Karpas-422 (cell line): ENCODE results near the gene EPHA6. TPM values are rescaled to one million over a fixed set of nuclear protein-coding genes. Genes with fewer than 3 reads are reported as not detected.
A peak's percentile ranks its signal among the peaks of the same experiment; 100 is the strongest.

Source experiments
- DNase-seq: peaks from one replicate; pipeline ENCODE4 v3.0.0-alpha.2; 2015
- H2AFZ ChIP-seq: fragments of 200-600 bp; sonication (generic); 2 replicates; pipeline ENCODE4 v1.6.1; 2014; ENCODE audit warnings: antibody characterized with exemption, low read length, mixed read lengths
- H3K27ac ChIP-seq: fragments of 200-600 bp; sonication (generic); 2 replicates; pipeline ENCODE4 v1.5.1; 2014; ENCODE audit warnings: mild to moderate bottlenecking, low read length, moderate library complexity
- H3K27me3 ChIP-seq: fragments of 200-600 bp; sonication (generic); 2 replicates; pipeline ENCODE4 v1.6.1; 2014; ENCODE audit warnings: low read length, mixed read lengths
- H3K36me3 ChIP-seq: fragments of 200-600 bp; sonication (generic); 2 replicates; pipeline ENCODE4 v1.6.1; 2014; ENCODE audit warnings: low read length, mixed read lengths; ENCODE audit not compliant: insufficient read depth
- H3K4me1 ChIP-seq: fragments of 200-600 bp; sonication (generic); 2 replicates; pipeline ENCODE4 v1.6.1; 2014; ENCODE audit warnings: mild to moderate bottlenecking, low read length, mixed read lengths
- H3K4me2 ChIP-seq: fragments of 200-600 bp; sonication (generic); 2 replicates; pipeline ENCODE4 v1.6.1; 2014; ENCODE audit warnings: low read length, low read depth, mild to moderate bottlenecking; ENCODE audit not compliant: poor library complexity, severe bottlenecking
- H3K4me3 ChIP-seq: fragments of 200-600 bp; sonication (generic); 2 replicates; pipeline ENCODE4 v1.5.1; 2014; ENCODE audit warnings: mild to moderate bottlenecking, antibody characterized with exemption, low read length, mixed read lengths
- H3K79me2 ChIP-seq: fragments of 200-600 bp; sonication (generic); 2 replicates; pipeline ENCODE4 v1.6.1; 2014; ENCODE audit warnings: mild to moderate bottlenecking, low read length, mixed read lengths
- H3K9ac ChIP-seq: fragments of 200-600 bp; sonication (generic); 2 replicates; pipeline ENCODE4 v1.6.0; 2014; ENCODE audit warnings: low read length
- H3K9me2 ChIP-seq: fragments of 200-600 bp; sonication (generic), shearing (Covaris generic); replicated peaks from 2 replicates; pipeline ENCODE4 v1.6.0; 2014; ENCODE audit warnings: mild to moderate bottlenecking, low read length, moderate library complexity; ENCODE audit not compliant: insufficient read depth
- H3K9me3 ChIP-seq: fragments of 300-700, 200-600 bp; sonication (generic); 2 replicates; pipeline ENCODE4 v1.6.1; 2014; ENCODE audit warnings: low read length, mixed read lengths
- H4K20me1 ChIP-seq: fragments of 200-600 bp; sonication (generic); 2 replicates; pipeline ENCODE4 v1.6.1; 2014; ENCODE audit warnings: mild to moderate bottlenecking, antibody characterized with exemption, low read length, low read depth; ENCODE audit not compliant: insufficient read depth
- total RNA-seq: library from RNA; depleted of rRNA; stranded (reverse); fragments of >200 nt; shearing (Covaris generic); gene quantifications from 2 replicates; pipeline ENCODE4 v1.2.3, GENCODE V29; 2014; ENCODE audit warnings: low replicate concordance

Gene EPHA6
- total RNA-seq, 1 experiment from 2014 or later = not detected

DNA sequence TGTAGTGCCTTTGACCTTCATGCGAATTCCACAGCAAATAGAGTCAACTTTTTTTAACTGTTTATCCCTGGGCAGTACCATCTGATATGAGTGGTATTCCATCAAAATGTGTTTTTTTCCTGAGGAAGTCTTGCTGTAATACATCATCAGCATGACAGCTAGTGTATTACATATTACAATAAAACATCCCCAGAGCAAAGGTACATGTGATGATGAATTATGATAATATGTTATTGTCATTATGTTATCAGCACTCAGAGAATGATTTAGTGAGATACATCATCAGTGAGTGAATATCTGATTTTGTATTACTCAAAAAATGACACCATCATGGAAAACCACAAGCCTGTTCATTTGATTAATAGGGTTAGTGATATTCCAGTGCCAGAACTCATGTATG lies 880.5 kb downstream of the EPHA6 start:
- Histone ChIP-seq H3K9ac (no peak overlapping the region), H3K27ac (no peak overlapping the region), H3K36me3 (no peaks in the 10 kb centered on the region), H3K4me3 (no peak overlapping the region), H4K20me1 (no peaks in the 10 kb centered on the region), H3K79me2 (no peaks in the 10 kb centered on the region), H3K9me2 (no peaks in the 10 kb centered on the region), H3K9me3 (no peaks in the 10 kb centered on the region), H3K27me3 (no peaks in the 10 kb centered on the region), H3K4me1 (no peaks in the 10 kb centered on the region), H3K4me2 (no peak overlapping the region), H2AFZ (no peak overlapping the region)
- no peak for DNase-seq

DNA sequence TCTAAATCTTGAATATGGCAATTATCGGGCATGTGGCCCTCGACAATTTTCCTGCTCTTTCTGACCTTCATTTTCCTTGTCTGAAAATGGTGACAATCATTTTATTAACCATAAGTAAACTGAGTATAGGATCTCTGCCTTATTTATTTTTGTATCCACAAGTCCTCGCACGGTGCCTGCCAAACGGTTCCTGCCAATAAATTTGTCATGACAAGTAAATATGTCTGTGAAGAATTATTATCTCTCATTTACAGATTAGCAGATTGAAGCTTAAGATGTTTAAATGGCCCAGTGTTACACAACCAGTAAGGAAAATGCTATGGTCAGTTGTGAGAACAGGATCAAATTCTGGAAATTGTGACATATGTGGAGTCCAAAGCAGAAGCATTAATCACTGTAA lies 884.3 kb downstream of the EPHA6 start:
- Histone ChIP-seq H3K9me2 (no peaks in the 10 kb centered on the region), H3K9me3 (no peaks in the 10 kb centered on the region), H3K4me3 (no peak overlapping the region), H3K27ac (no peak overlapping the region), H3K4me1 (no peaks in the 10 kb centered on the region), H3K27me3 (no peaks in the 10 kb centered on the region), H3K4me2 (no peak overlapping the region), H3K9ac (no peak overlapping the region), H3K36me3 (no peaks in the 10 kb centered on the region), H4K20me1 (no peaks in the 10 kb centered on the region), H3K79me2 (no peaks in the 10 kb centered on the region), H2AFZ (no peak overlapping the region)
- no peak for DNase-seq

DNA sequence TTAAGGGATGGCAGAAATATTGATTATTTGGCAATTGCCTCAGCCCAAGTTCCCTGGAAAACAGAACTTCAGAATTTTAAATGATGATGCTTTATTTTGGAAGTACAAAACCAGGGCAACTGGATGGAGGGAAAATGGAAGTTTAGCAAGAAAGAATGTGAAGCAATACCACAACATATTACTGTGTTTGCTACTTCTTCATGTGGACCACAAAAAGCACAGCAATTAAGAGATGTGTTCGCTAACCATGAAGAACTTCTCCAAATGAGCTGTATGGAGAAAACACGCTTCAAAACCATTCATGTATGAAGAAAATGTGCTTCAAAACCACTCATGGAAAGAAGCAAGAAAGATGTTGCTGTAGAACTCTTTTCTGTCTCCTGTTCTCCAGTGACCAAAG lies 885.5 kb downstream of the EPHA6 start:
- no peak overlapping the region for H3K4me3 ChIP-seq
- no peaks in the 10 kb centered on the region for H3K4me1 ChIP-seq
- no peaks in the 10 kb centered on the region for H4K20me1 ChIP-seq
- H3K4me2 ChIP-seq = no peak overlapping the region
- H3K9me2 ChIP-seq = no peaks in the 10 kb centered on the region
- no peak overlapping the region for H2AFZ ChIP-seq
- no peak overlapping the region for H3K9ac ChIP-seq
- H3K36me3 ChIP-seq = no peaks in the 10 kb centered on the region
- H3K27ac ChIP-seq = no peak overlapping the region
- H3K9me3 ChIP-seq = no peaks in the 10 kb centered on the region
- H3K79me2 ChIP-seq = no peaks in the 10 kb centered on the region
- DNase-seq = no peak
- no peaks in the 10 kb centered on the region for H3K27me3 ChIP-seq

DNA sequence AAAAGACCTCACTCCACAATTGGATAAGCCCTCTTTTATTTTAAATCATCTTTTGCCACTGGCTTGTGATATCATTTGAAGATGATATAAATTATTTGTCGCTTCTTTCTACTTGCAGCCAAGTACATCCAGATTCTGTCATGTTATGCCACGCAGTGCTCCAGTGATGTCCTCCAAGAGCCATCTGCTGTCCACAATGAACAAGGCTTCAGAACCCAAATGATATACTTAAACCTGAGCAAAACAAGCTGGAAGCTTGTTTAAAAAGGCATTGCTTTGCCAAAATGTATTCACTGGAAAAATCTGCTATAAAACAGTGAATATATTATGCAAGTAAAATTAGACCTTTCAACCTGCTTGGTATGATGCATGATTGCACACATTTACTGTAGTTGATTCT lies 891.4 kb downstream of the EPHA6 start:
- Histone ChIP-seq H3K9me3 (no peaks in the 10 kb centered on the region), H3K4me1 (no peaks in the 10 kb centered on the region), H3K27me3 (no peaks in the 10 kb centered on the region), H3K9ac (no peak overlapping the region), H2AFZ (no peak overlapping the region), H3K36me3 (no peaks in the 10 kb centered on the region), H3K79me2 (no peaks in the 10 kb centered on the region), H3K9me2 (no peaks in the 10 kb centered on the region), H3K4me3 (no peak overlapping the region), H3K4me2 (no peak overlapping the region), H4K20me1 (no peaks in the 10 kb centered on the region), H3K27ac (no peak overlapping the region)
- DNase-seq = no peak

DNA sequence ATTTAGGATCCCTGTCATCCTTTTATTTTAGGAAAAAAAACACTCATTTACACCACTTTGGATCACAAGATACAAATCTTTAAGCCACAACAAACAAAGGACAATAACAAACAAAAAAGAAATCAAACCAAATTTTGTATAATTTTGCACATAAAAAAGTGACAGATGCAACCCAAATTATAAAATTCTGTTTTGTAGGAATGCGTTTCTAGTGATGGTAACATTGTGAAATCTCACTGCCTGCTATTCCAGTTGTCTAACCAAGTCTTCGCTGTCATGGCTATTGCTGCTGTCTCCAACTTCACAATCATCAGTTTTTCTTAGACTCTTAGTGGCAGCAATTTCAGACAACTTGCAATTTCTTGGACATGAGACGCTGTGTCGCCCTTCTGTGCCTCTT lies 891.8 kb downstream of the EPHA6 start:
- Histone ChIP-seq H3K36me3 (no peaks in the 10 kb centered on the region), H3K9me3 (no peaks in the 10 kb centered on the region), H3K9ac (no peak overlapping the region), H4K20me1 (no peaks in the 10 kb centered on the region), H3K4me2 (no peak overlapping the region), H3K4me1 (no peaks in the 10 kb centered on the region), H3K4me3 (no peak overlapping the region), H3K79me2 (no peaks in the 10 kb centered on the region), H3K27ac (no peak overlapping the region), H2AFZ (no peak overlapping the region), H3K27me3 (no peaks in the 10 kb centered on the region), H3K9me2 (no peaks in the 10 kb centered on the region)
- no peak for DNase-seq

DNA sequence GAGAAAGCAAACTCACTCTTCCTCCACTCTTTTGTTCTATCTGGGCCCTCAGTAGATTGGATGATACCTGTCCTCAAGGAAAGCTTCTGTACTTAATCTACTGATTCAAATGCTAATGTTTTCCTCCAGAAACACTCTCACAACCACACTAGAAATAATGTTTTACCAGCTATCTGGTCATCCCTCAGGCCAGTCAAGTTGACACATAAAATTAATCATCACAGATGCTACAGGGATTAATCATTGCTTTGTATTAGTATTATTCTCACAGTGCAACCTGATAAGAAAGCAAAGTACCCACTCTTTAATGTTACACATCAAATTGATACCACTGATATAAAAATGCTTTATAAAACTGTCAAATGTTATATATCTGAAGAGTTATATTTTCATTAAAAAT lies 897.3 kb downstream of the EPHA6 start:
- H4K20me1 ChIP-seq = no peaks in the 10 kb centered on the region
- no peak overlapping the region for H3K27ac ChIP-seq
- no peak overlapping the region for H3K4me2 ChIP-seq
- no peaks in the 10 kb centered on the region for H3K4me1 ChIP-seq
- no peaks in the 10 kb centered on the region for H3K27me3 ChIP-seq
- no peaks in the 10 kb centered on the region for H3K9me2 ChIP-seq
- no peak overlapping the region for H3K9ac ChIP-seq
- no peaks in the 10 kb centered on the region for H3K9me3 ChIP-seq
- H3K36me3 ChIP-seq = no peaks in the 10 kb centered on the region
- H2AFZ ChIP-seq = no peak overlapping the region
- no peak overlapping the region for H3K4me3 ChIP-seq
- H3K79me2 ChIP-seq = no peaks in the 10 kb centered on the region
- no peak for DNase-seq

DNA sequence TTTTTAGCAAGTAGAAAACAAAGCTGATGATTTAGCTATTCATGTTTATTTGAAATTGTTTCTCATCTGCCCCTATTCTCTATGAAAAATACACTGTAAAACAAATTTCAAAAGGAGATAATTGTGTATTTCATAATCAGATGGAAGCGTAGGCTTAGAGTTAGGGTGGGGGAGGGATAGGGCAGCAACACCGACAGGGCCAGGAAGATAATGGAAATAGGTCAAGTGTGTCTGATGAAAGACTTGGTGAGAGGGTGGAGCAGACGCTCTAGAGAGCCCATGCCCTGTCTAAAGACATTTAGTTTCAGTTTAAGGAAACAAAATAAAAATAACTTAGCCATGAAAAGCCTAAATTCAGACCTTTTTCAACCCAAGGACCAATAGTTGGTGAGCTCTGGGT lies 898.5 kb downstream of the EPHA6 start:
- DNase-seq = no peak
- H3K36me3 ChIP-seq = no peaks in the 10 kb centered on the region
- H3K4me1 ChIP-seq = no peaks in the 10 kb centered on the region
- H3K4me2 ChIP-seq = no peak overlapping the region
- H3K9ac ChIP-seq = no peak overlapping the region
- no peaks in the 10 kb centered on the region for H4K20me1 ChIP-seq
- H3K9me2 ChIP-seq = no peaks in the 10 kb centered on the region
- H3K9me3 ChIP-seq = no peaks in the 10 kb centered on the region
- no peak overlapping the region for H3K27ac ChIP-seq
- no peak overlapping the region for H2AFZ ChIP-seq
- H3K79me2 ChIP-seq = no peaks in the 10 kb centered on the region
- no peaks in the 10 kb centered on the region for H3K27me3 ChIP-seq
- no peak overlapping the region for H3K4me3 ChIP-seq

DNA sequence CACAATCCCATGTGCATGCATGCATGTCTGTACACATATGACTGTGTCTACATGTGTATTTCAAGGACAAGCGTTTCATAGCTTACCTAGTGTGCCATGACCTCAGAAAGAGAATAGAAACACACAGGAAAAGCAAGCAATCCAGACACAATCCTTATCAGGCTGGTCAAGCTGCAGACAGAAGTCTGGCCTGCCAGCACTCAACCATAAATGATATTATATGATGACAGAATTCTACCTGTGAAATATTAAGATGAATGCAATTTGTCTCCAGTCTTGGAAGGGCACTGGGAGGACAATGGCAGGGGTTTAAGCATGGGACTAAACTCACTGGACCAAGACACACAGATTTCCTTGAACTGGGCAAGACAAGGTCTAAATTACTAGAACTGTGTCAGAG lies 899.2 kb downstream of the EPHA6 start:
- Histone ChIP-seq H4K20me1 (no peaks in the 10 kb centered on the region), H3K79me2 (no peaks in the 10 kb centered on the region), H3K27me3 (no peaks in the 10 kb centered on the region), H3K4me1 (no peaks in the 10 kb centered on the region), H3K9me2 (no peaks in the 10 kb centered on the region), H2AFZ (no peak overlapping the region), H3K36me3 (no peaks in the 10 kb centered on the region), H3K4me3 (no peak overlapping the region), H3K9me3 (no peaks in the 10 kb centered on the region), H3K9ac (no peak overlapping the region), H3K4me2 (no peak overlapping the region), H3K27ac (no peak overlapping the region)
- no peak for DNase-seq

DNA sequence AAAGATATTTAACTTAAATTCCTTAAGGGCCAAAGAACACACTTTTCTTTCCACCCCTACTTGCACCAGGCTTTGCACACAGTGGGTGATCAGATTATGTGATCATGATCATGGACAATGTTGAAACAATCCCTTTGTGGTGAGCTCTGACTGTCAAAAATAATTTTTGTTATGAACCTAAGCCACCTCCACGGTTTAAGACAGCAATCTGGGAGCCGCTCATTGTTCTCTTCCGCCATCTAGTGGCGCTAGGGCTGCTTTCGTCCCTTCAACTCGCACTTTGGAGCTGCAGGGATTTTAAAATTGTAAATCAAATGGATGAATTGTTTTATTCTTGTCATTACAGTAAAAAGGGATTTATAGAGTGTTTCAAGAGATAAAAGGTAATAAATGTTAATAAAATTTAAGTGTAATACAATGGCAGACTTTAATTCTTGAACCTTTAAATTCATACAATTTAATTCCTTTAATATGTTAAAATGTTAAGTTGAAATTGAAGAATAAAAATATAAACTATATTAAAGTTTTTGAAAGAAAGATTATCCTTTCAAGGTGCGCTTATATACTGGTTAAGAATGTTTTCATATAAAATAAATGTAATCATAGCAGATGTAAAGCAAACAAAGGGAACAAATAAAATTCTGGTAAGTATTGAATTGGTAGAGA lies 904.9 kb downstream of the EPHA6 start:
- Histone ChIP-seq H3K9ac (no peak overlapping the region), H2AFZ (no peak overlapping the region), H3K4me2 (no peak overlapping the region)

More for the DNA sequence above, 904.9 kb downstream of the EPHA6 start:
- Histone ChIP-seq H3K36me3 (no peaks in the 10 kb centered on the region), H3K79me2 (no peaks in the 10 kb centered on the region), H3K4me3 (no peak overlapping the region), H3K27ac (no peak overlapping the region), H3K9me2 (no peaks in the 10 kb centered on the region), H3K4me1 (peaks cover 12% of the 10 kb centered on the region), H3K9me3 (no peaks in the 10 kb centered on the region), H3K27me3 (no peaks in the 10 kb centered on the region), H4K20me1 (no peaks in the 10 kb centered on the region)
- DNase-seq = peak; percentile 88
